ENCODE data around the gene GTF3C5.

DNA sequence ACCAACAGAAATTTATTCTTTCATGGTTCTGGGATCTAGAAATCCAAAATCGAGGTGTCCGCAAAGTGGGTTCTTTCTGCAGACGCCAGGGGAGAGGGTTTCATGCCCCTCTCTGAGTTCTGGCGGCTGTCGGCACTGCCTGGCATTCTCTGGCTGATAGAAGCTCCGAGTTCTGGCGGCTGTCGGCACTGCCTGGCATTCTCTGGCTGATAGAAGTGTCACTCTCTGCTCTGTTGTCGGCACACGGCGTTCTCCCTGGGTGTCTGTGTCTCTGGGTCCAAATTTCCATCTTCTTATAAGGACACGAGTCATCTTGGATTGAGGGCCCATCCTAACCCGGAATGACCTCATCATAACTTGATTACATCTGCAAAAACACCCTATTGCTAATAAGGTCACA lies 44.7 kb upstream of the GTF3C5 start:
- TF ChIP-seq, protein P1, sequence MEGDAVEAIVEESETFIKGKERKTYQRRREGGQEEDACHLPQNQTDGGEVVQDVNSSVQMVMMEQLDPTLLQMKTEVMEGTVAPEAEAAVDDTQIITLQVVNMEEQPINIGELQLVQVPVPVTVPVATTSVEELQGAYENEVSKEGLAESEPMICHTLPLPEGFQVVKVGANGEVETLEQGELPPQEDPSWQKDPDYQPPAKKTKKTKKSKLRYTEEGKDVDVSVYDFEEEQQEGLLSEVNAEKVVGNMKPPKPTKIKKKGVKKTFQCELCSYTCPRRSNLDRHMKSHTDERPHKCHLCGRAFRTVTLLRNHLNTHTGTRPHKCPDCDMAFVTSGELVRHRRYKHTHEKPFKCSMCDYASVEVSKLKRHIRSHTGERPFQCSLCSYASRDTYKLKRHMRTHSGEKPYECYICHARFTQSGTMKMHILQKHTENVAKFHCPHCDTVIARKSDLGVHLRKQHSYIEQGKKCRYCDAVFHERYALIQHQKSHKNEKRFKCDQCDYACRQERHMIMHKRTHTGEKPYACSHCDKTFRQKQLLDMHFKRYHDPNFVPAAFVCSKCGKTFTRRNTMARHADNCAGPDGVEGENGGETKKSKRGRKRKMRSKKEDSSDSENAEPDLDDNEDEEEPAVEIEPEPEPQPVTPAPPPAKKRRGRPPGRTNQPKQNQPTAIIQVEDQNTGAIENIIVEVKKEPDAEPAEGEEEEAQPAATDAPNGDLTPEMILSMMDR (IDR thresholded peaks at IDR 0.05): no peak
- TF ChIP-seq EP300 (IDR thresholded peaks at IDR 0.05): no peak
